Prostate gland (tissue), 2 donors: ENCODE results near the gene SSTR4. TPM values are rescaled to one million over a fixed set of nuclear protein-coding genes. Genes with fewer than 3 reads are reported as not detected.

ENCODE experiments used
- DNase-seq: peaks from one replicate; pipeline ENCODE4 v3.0.0-alpha.2; 2019; ENCODE audit warnings: low spot score
- H3K27ac ChIP-seq, 2 donors: fragments of 200-600 bp; sonication (generic); 2 replicates each; pipeline ENCODE4 v1.5.1; 2017 to 2019
- H3K27me3 ChIP-seq: fragments of 200-600 bp; sonication (generic); replicated peaks from 2 replicates; pipeline ENCODE4 v1.5.1; 2019; ENCODE audit not compliant: insufficient read depth
- H3K36me3 ChIP-seq, 2 donors: fragments of 200-600 bp; sonication (generic); 1 replicate in 1 of 2; 2 replicates in 1 of 2; pipeline versions ENCODE4 v1.5.1 to v1.8.1; 2017 to 2019
- H3K4me1 ChIP-seq: fragments of 200-600 bp; sonication (generic); replicated peaks from 2 replicates; pipeline ENCODE4 v1.5.1; 2019
- H3K4me3 ChIP-seq, 2 donors: fragments of 200-600 bp; sonication (generic); 2 replicates each; pipeline ENCODE4 v1.5.1; 2017 to 2019
- H3K9me3 ChIP-seq: fragments of 200-600 bp; sonication (generic); 2 replicates; pipeline ENCODE4 v1.5.1; 2017
- CTCF ChIP-seq, 4 experiments: fragments of 200-600 bp in 2 of 4; fragments of 450-650 bp in 2 of 4; sonication (generic) in 2 of 4; IDR thresholded peaks; 1 replicate in 3 of 4; 2 replicates in 1 of 4; pipeline ENCODE4 v1.5.1; 2016 to 2019; ENCODE audit warnings: antibody characterized with exemption in 4 of 4, mild to moderate bottlenecking in 2 of 4, moderate library complexity in 2 of 4
- POLR2A ChIP-seq: fragments of 450-650 bp; IDR thresholded peaks from one replicate; pipeline ENCODE4 v1.6.1; 2016; ENCODE audit warnings: antibody characterized with exemption, mild to moderate bottlenecking
- POLR2AphosphoS5 ChIP-seq: sonication (generic); formaldehyde crosslinking; IDR thresholded peaks from one replicate; pipeline ENCODE4 v1.6.1; 2017; ENCODE audit warnings: antibody characterized with exemption
- WGBS: methylation state at CpG from one replicate; pipeline ENCODE4 v1.1.5; 2018; 5-methylcytosine and 5-hydroxymethylcytosine counted together
- intact Hi-C: fragments of 100-400 bp; cut with DNase I; formaldehyde crosslinking; loops from one replicate; pipeline ENCODE4 v1.14.2; 2022
- total RNA-seq, 2 donors: library from RNA; depleted of rRNA; stranded (reverse); fragments of >200 nt; gene quantifications; one replicate each; pipeline ENCODE4 v1.1.0, GENCODE V29; 2016

Gene SSTR4
- total RNA-seq, 2 donors from 2014 or later, result not detected

- Histone ChIP-seq H3K9me3 (no peaks in the 10 kb centered on the region), H3K27me3 (no peaks in the 10 kb centered on the region), H3K4me1 (no peaks in the 10 kb centered on the region), H3K4me3 (no peak overlapping the region), H3K27ac (no peak overlapping the region), H3K36me3 (no peaks in the 10 kb centered on the region)
- WGBS, result 83% methylated on average over 5 of the region's 5 CpGs
- TF ChIP-seq CTCF (IDR thresholded peaks at IDR 0.05) (no peak), POLR2AphosphoS5 (no peak), POLR2A (no peak)
- DNase-seq, result no peak
- intact Hi-C loops, result no loop called here
These were observed 25.0 kb upstream of the SSTR4 start for GRCh38 chr20:23010096-23010495.

GRCh38 chr20:23011008-23011721, 23.9 kb upstream of the SSTR4 start:
- intact Hi-C loops, result no loop called here
- Histone ChIP-seq H3K4me3 (no peak overlapping the region), H3K27ac (no peak overlapping the region), H3K9me3 (no peaks in the 10 kb centered on the region), H3K36me3 (no peaks in the 10 kb centered on the region), H3K4me1 (no peaks in the 10 kb centered on the region), H3K27me3 (no peaks in the 10 kb centered on the region)
- WGBS, result 82% methylated on average over 11 of the region's 11 CpGs
- no peak for TF ChIP-seq POLR2A
- no peak for TF ChIP-seq CTCF (IDR thresholded peaks at IDR 0.05)
- no peak for TF ChIP-seq POLR2AphosphoS5
- DNase-seq, result no peak

DNA sequence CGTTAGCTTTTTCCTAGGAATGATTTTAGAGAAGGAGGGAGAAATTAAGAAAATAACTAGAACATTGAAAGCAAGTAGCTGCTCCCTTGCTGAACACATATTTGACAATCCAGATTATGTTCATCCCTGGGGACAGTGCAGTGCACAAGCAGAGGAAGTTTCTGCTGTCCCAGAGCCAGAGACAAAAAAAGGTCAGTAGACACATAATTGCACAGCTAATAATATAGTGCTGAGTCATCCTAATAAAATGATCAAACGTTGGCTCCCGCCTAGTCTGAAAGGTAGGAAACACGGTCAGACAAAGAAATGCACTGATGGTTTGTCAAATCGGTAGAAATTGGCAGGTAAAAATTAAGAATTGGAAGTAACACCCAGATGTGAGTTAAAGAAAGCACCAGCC, 21.7 kb upstream of the SSTR4 start:
- no peak for DNase-seq
- intact Hi-C loops, result no loop called here
- Histone ChIP-seq H3K27ac (no peak overlapping the region), H3K4me1 (no peaks in the 10 kb centered on the region), H3K4me3 (no peak overlapping the region), H3K36me3 (no peaks in the 10 kb centered on the region), H3K9me3 (no peaks in the 10 kb centered on the region), H3K27me3 (no peaks in the 10 kb centered on the region)
- 20% methylated on average over 5 of the region's 5 CpGs for WGBS
- TF ChIP-seq CTCF (IDR thresholded peaks at IDR 0.05), result no peak
- TF ChIP-seq POLR2A, result no peak
- no peak for TF ChIP-seq POLR2AphosphoS5

DNA sequence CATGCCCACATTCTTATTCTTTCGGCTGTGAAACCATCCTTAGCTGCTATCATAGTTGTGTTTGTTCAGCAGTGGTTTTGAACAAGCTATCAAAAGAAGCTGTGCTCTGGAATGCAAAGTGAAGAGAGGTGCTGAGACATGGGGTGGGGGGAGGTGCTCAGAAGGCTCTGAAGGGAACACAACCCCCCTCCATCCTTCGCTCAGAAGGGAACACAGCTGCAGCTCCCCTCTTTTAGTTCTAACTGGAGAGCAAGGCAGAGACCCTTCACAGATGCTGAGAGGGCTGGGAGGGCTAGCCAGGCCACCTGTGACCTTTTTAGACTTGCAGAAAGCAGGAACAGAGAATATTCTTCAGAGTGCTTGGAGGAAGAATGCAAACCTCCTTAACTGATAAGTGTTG, 17.6 kb upstream of the SSTR4 start:
- no peaks in the 10 kb centered on the region for H3K9me3 ChIP-seq
- H3K27me3 ChIP-seq, result no peaks in the 10 kb centered on the region
- H3K4me3 ChIP-seq, result no peak overlapping the region
- no peak for DNase-seq
- H3K4me1 ChIP-seq, result no peaks in the 10 kb centered on the region
- TF ChIP-seq POLR2AphosphoS5 (no peak), CTCF (IDR thresholded peaks at IDR 0.05) (no peak), POLR2A (no peak)
- H3K36me3 ChIP-seq, result no peaks in the 10 kb centered on the region
- intact Hi-C loops, result no loop called here
- H3K27ac ChIP-seq, result no peak overlapping the region
- WGBS, result 83% methylated on average over 2 of the region's 2 CpGs

- Histone ChIP-seq H3K27ac (no peak overlapping the region), H3K9me3 (no peaks in the 10 kb centered on the region), H3K36me3 (no peaks in the 10 kb centered on the region), H3K27me3 (no peaks in the 10 kb centered on the region), H3K4me3 (no peak overlapping the region), H3K4me1 (no peaks in the 10 kb centered on the region)
- intact Hi-C loops, result no loop called here
- no peak for DNase-seq
- TF ChIP-seq POLR2AphosphoS5 (no peak), CTCF (IDR thresholded peaks at IDR 0.05) (no peak), POLR2A (no peak)
These were observed 16.7 kb upstream of the SSTR4 start for GRCh38 chr20:23018432-23018831.
